Renal cortical epithelial cell (primary cell): Measurements from ENCODE around the gene HOXB4. TPM values are rescaled to one million over a fixed set of nuclear protein-coding genes. Genes with fewer than 3 reads are reported as not detected.

Source experiments
- DNase-seq: peaks from one replicate; pipeline ENCODE4 v3.0.0-alpha.2; 2011; ENCODE audit warnings: low read depth
- total RNA-seq: library from RNA; depleted of rRNA; stranded (reverse); fragments of >200 nt; gene quantifications from 2 replicates; pipeline ENCODE4 v1.2.3, GENCODE V29; 2014

Gene HOXB4
- total RNA-seq, 1 donor from 2014 or later, result 8.7 TPM

DNA sequence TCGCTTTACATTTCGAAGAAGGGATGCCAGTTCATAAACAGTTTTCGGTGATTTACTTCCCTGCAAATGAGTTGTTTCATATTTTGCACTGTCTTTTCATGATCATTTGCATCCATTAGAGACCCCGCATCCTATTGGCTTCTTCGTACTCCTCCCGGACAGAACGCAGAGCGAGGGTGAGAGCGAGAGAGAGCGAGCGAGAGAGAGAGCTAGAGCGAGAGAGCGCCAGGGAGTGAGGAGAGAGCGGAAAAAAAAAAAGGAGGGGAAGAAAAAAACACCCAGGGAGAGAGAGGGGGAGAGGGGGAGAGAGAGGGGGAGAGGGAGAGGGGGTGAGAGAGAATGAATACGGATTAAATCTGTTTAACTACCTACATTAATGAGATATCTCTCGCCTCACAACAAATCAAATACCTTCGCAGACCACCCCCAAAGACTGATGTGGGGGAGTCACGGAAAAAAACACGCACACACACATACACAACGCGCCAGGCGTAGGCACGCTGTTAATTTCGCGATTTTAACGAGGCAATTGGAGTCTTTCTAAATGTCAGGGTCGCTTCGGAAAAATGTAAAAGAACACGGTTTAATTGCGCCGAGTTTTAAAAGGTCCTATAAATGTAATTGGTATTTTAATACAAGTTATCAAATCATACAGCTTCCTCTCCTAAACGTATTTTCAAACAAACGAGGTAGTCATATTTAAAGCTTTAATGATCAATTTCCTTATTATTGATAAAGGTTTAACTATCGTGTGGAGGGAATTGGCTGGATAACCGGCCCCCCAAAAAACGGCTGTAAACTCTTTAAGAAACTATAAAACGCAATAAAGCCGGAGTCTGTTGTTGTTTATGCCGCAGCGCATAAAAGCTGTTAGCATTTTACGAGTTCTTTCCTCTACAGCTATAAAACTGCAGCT lies 37.2 kb upstream of the HOXB4 start, which contains the start of gene HOXB8:
Gene HOXB8 (minus strand): TSS at position 246 of the 916 bp plus-strand sequence. CDS start 588 bp downstream, outside the sequence.
- DNase-seq, result peak; percentile 66

DNA sequence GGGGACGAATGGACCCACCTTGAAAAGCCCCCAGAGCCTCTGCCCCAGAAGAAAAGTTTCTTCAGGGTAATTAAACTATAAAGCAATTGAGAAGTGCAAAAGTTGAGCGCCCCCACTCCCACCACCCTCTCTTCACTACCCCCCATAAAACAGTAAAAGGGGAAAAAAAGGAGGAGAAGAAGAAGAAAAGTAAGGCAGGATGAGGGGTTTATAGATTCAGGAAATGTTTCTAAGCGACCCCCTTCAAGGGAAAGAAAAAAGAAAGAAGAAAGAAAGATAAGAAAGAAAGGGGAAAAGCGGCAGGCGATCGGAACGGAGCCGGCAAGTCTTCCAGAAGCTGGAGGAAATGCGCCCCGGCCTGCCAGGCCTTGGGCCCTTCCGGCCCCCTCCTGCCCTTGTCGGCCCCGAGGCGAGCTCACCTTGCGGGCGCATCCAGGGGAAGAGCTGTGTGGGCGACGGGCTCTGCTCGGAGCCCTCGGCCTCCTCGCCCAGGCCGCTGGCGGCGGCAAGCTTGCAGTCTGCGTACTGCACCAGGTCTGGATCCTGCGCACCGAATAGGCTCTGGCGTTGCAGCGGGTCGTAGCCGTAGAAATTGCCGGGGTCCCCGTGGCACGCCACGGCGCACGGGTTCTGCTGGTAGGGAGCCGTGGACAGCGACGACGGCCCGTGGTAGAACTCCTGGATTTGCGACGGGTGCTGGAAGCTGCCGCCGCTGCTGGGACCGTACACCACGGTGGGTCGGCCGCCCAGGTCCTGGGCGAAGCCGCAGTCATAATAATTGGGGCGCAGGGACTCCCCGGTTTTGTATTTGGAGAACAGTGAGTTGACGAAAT lies 35.9 kb upstream of the HOXB4 start:
- no peak for DNase-seq

DNA sequence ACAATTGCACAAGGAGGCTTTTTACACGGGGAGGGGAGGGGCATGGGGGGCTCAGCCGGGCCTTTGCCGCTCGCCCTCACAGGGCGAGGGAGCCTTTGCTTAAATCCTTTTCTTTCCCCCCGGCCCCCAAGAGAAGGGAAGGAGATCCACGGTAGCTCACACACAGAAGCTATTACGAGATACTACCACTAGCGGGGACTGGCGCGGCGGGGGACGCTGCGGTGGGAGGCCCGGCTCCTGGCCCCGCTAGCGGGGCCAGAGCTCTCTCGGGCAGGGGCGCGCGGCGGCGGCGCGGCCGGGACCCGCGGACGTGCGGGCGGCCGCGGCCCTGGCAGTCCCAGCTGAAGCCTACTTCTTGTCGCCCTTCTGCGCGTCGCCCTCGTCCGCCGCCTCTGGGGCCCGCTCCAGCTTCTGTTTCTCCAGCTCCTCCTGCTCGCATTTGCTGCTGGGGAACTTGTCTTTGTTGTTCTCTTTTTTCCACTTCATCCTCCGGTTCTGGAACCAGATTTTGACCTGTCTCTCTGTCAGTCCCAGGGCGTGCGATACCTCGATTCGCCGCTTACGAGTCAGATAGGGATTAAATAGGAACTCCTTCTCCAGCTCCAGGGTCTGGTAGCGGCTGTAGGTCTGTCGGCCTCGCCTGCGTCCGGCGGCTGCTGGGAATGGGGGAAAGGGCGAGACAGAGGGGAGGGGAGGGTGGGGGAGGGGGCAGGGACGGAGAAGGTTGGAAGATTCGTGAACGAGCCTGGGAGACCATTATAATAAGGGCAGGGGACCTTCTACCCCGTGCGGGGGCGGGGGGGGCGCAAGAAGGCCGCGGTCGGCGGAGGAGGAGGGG lies 34.9 kb upstream of the HOXB4 start:
- DNase-seq, result no peak

DNA sequence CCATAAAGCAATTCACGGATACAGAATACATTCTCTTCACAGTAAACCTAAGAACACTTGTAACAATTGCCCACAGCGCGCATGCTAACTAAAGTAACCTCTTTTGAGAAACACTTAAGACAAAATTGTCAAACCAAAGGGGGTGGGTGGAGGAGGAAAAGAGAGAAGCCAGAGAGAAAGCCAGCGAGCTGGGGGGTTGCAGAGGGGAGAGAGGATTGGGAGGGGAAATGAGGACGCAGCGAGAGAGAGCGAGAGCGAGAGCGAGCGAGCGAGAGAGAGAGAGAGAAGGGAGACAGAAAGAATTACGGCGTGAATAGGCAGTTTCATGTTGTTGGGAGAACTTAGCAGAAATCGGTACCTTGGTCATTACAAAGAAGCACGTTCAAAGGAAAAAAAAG lies 34.3 kb upstream of the HOXB4 start:
- no peak for DNase-seq

DNA sequence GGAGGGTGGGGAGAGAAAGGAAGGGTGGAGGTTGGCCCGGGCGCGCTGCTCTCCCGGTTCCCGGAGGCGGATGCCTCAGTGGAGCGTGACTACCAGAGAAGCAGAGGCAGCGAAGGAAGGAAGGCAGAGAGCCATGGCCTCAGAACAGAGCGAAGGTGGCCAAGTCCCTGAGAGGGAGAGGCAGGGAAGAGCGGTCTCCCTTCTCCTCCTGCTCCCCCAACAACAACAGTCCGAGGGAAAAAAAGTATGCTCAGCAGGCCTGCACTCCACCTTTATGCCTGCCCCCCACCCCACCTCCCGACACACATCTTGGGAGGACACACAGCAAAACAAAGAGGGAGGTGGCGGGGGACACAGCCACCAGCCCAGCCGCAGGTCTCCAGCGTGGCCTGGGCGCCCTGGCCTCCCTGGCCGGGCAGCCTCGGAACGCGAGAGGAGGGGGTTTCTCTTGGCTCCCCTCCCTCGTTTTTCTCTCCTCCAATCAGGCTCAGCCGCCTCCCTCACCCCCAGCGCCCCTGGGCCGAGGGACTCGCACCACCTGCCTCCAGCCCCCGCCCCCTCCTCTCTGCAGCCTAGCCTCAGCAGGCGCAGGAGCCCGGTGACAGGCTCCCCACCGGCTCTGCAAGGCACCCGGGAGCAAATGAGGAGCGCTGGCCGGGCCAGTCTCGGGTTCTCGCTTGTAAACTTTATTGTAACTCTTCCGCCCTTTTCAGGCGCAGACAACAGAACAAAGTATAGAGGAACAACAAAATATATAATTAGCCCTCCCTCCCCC lies 33.7 kb upstream of the HOXB4 start:
- DNase-seq, result peak; percentile 60

DNA sequence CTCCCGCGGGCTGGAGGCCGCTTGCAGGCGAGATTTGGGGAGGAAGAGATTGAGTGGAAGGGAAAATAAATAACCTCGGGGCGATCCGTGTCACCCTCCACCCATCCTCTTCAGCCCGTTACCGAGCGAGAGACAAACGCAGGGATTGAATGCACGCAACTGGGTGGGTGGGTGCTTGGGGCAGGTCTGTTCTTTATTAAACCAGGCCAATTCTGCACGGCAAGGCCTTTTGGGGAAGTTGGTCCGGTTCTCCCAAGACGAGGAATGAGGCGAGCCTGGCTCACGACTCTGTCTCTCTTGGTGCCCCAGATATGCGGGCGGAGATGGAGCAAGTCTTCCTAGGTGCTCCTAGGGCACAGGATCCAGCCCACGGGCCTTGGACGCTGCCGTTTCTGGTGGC lies 33.1 kb upstream of the HOXB4 start:
- DNase-seq, result no peak

DNA sequence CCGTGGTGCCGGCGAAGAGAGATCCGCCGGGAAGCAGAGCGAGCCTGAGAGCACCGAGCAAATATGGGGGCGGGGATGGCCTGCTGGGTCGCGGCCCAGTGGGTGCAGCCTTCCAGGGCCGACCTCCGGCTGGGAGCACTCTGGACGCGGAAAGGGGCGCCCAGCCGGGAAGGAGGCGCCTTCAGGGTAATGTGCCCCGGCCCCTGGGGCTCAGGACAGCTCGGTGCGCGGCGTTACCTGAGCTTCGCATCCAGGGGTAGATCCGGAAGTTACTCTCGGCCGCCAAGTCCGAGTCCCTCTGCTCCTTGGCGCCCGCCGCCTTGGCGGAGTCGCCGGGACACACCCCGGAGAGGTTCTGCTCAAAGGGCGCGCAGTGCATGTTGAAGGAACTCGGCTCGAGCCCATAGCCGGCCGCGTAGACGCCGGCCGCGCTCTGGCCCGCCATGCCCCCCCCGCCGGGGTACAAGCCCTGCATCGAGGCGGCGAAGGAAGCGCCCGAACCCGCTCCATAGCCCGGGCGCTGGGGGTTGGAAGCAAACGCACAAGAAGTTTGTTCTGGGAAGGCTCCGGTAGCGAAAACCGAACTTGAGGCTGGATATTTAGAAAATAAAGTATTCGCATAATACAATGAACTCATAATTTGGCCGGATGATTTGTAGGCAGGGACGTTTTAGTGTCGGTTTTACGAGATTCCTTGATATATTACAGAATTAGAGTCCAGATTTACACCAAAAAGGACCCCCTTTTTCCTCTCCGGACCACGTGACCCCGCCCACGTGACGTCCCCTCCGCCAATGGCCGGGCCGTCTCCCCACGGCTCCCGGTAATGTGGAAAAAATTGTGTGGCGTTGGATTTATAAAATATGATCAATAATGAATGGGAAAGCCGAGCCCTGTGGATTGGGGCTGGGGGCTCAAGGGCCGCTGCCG lies 32.4 kb upstream of the HOXB4 start, which contains the start of gene HOXB7:
Gene HOXB7 (minus strand): TSS at position 736 of the 930 bp plus-strand sequence. CDS start 99 bp downstream, at position 637.
- no peak for DNase-seq

DNA sequence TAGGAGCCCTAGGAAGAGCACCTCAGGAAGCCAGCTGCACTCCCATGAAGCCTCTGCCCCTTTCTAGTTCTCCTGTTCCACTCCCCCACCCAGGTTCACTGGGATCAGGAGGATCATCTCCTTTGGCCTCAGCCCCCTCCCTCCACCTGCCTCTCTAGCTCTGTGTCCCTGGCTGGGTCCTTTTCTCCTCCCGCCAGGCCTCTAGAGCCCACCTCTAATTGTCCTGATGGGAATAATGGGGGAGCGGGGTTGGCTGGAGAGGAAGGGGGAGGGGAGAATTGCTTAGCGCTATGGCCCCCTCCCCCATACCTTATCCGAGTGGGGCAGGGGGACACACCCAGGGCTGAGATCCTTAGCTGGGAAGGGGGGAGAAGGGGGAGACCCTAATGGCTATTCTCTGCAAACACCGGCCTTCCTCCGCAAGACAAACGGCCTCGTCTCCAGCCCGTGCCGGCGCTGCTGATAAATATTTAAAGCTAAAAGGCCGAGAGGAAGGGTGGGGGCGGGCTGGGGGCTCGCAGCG lies 31.7 kb upstream of the HOXB4 start:
- DNase-seq, result no peak

DNA sequence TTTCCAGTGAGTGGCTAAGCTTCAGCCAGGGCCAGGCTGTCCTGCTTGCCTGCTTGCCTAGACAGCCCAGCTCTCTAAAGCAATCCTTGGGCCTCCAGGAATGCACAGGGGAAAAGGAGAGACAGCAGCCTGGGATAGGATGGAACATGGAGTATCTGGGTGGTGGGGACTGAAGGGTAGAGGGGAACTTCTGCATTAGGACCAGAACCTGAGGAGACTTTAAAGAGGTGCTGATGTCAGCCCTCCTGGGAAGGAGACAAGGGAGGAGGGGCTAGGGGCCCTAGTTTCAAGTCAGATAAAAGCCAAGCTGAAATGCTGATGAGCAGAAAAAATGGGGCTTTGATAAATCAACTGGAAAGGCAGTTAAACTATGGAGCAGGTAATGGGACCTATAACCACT lies 30.9 kb upstream of the HOXB4 start:
- DNase-seq, result no peak

DNA sequence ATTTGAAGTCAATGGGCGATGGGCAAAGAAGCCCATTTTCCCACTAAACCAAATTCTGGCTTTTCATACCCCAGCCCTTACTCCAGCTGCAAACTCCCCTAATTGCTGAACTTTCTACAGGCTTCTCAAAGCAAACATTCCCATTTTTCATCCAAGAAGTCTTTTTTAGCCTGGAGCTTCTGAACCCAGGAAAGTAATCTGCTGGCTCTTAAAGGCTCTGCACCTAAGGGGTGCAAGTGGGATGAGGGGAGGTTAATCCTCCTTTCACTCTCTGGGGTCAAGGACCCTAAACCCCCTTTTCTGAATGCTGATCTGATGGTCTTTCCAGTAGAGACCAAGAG lies 30.3 kb upstream of the HOXB4 start:
- DNase-seq, result no peak

DNA sequence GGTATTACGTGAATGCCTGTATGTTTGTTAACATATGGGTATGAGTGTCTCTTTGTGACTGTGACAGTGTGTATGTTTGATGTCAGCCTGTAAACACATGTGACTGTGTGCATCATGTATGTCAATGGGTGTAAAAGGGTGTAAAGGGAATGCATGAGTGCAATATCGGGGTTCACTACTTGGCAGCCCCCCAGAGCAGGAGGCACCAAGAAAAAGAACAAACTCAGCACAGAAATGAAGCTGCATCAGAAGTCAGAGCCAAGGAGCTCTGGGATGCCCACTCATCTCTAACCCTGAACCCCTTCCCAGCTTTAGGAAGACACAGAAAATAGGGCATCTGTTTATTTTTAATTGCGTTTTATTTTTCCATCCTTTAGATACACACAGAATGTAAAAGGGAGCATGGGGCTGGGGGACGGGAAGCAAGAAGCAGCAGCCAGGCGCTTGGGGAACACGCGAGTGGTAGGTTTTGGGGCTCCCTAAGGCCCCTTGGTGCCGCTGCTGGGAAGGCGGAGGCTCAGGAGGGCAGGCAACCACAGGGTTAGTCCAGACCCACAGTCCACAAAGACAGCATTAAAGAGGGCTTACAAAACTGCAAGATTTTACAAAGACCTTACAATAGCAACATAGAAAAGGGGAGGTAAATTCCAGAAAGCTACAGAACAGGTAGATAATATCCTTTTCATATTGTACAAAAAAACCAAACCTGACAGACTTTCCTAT lies 28.9 kb upstream of the HOXB4 start:
- no peak for DNase-seq

DNA sequence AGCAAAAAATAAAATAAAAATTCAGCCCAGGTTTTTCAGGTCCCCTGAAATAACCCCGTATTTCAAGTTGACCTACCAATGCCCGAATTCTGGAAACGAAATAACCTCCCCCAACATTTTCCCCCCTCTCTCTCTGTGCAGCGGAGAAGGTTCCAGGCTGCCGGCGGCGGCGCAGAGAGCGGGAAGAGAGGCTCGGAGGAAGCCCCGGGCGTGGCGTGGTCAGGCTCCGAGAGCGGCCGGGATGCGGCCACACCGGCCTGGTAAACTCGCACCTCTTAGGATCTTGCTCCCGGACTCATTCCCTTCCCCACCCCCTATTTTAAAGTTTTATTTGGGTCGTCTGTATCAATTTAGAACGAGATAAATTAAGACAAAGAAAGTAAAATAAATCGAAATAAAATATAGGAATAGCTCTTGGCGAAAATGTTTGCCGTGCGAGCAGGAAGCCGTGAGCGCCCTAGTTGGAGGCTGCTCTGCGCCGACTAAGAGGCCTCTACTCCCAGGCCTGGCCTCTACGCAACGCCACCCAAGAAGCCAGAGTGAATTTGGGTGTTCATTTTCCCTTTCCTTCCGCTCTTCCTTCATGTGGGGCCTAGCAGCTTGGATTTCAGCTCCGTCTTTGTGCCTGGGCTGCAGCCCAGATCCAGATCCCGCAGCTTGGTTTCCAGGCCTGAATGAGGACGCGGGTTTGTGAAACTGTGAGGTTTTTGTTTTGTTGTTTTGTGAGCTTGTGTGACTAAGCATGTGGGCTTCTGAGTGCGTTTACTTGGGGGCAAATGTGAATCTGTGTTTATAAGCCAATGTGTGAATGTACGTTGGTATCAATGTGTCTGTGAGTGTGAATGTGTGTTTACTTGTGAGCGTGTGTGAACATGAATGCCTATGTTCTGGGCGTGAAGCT lies 28.1 kb upstream of the HOXB4 start:
- DNase-seq, result no peak

DNA sequence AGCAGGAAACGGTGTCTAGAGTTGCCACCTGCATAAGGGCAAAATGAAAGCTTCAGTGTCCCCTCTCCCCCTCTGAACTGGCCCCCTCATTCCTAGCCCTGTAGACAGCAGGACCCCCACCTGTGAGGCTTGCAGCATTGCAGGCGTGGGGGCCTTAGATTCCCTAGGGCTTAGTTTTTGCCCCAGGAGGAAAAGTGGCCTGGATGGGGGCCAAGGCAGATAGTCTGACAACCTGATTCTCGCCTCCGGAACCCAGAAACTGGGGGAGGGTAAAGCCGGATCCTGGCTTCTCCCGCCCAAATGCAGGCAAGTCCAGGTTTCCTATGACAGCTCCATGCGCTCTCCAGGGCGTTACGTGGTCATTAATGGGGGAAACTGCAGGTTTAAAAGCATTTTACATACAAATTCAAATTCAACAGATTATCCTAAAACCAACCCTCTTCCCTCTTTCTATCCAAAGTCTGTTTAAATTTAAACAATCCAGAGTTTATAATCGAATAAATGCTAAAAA lies 27.3 kb upstream of the HOXB4 start:
- no peak for DNase-seq

DNA sequence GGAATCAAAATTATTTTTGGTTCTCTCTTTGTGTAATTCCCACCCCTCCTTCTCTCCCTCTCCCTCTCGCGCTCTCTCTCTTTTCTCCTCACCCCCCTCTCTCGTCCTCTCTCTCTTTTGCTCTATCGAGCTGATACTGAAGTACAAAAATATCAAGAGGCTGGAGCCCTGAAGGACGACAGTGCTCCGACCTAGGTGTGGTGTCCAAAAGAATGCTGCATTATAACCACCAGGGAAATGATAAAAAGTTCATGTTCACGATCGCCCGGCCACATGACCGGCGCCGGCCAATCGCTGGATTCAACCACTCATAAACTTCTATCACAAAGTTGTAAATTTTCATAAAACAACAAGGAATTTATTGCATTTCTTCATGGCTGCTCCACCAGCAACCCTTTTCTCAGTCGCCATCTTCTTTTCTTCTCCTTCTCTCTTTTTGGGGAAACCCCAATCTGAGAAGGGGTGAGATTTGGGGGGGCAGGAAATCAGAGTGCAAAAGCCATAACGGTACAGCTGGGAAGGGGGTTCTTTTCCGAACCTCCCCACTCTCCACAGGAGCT lies 26.7 kb upstream of the HOXB4 start, which contains the start of gene HOXB6:
Gene HOXB6 (minus strand): TSS at position 217 of the 560 bp plus-strand sequence. CDS start 6,836 bp downstream, outside the sequence.
- DNase-seq, result peak; percentile 78

DNA sequence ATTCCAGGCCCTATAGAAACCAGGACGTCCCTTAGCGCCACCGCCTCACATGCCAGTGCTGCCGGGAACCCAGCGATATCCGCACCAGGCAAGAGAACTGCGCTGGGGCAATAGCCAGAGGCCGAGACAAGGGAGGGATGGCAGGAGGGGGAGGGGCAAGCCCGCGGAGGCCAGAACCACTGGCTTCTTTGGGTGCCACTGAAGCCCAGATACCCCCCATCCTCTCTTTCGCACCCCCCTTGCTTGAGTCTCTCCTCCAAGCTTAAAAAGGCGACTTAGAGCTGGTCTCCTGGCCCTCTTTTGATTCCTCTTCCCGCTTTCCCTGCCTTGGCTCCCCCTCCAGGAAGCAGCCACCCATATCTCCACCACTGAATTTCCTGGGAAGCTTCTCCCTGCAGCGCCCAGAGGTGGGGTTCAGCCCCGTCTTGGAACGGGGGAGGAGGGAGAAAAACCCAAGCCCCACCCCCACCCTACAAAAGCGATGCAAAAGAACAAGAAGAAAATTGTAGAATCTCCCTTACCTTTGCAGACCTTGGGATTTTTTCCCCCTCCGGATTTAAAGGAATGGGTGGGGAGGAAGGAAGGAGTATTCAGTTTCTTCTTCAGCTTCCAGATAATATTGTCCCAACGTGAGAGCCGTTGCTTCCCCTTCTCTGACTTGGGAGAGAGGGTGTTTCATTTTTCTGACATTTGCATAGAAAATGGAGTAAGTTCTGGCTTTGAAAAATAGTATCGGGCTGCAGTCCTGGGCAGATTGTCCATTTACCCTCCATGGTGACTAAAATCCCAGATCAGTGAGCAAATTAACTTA lies 26.0 kb upstream of the HOXB4 start:
- DNase-seq, result no peak
